Frontal cortex (tissue), 4 donors: ENCODE results near the gene NUP210. TPM values are rescaled to one million over a fixed set of nuclear protein-coding genes. Genes with fewer than 3 reads are reported as not detected.
"Not testable (repeated sequence)": the region's sequence is repeated elsewhere in the genome, so short reads cannot be mapped to it uniquely, and the experiment has no call there.

ENCODE experiments used
- DNase-seq, 2 donors: peaks; one replicate each; pipeline ENCODE4 v3.0.0; 2012; ENCODE audit warnings: low spot score in 2 of 2
- FAIRE-seq: peaks from 2 replicates; lab custom pipeline; 2012; peaks lifted over from hg19 to GRCh38; lab: Jason Lieb, UNC
- total RNA-seq: library from RNA; depleted of rRNA; stranded (reverse); fragments of >200 nt; gene quantifications from one replicate; pipeline ENCODE4 v1.2.3, GENCODE V29; 2014
- donor health status: control.
- donor health status: control.
- donor health status: control.

NUP210 gene
- total RNA-seq, 1 donor from 2014 or later = 6.5 TPM

DNA sequence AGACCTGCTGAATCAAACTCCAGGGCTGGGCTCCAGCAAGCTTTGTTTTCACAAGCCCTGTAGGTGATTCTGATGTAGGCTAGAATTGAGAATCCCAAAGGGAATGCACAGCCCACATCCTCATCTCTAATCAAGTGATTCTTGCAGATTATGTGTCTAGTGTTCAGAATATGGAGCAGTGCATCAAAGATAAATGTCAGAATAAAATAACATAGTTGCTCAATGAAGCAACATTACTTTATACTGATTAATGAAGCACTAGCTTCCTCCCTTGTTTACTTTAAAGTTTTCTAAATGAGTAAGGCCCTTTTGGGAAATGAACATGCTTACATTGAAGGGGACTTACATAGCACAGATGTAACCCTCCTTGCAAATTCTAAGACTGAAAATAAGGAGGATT lies 39.2 kb downstream of the NUP210 start:
- DNase-seq = no peak

DNA sequence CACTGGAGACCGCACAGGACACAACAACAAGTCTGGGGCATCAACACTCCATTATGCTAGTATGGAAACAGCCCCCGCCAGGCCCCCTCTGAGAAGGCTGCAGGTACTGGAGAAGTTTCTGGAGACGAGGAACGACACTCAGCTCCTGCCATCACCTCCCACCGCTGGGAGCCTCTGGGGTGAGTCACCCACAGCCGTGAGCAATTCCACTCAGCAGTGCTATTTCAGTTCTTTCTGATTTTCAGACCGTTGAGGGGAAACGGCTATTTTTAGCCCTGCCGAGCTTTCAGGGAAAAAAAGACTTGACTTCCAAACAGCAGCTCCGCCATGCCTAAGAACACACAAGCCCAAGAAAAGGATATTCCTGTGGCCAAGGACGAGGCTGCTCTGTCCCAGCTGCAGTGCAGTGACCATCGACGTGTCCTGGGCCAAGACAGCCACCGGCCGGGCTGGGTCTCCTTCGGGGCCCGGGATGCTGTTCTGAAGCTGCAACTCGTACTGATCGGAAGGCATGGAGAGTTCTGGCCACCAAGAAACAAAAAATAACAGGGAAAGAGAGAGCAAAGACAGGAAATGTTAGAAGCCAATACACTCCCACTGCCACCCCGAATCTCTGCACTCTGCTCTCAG lies 40.8 kb downstream of the NUP210 start:
- peak in 1 of 2 donors; percentile 69 for DNase-seq
- FAIRE-seq = no peak

More for the DNA sequence above, 39.2 kb downstream of the NUP210 start:
- FAIRE-seq = no peak

DNA sequence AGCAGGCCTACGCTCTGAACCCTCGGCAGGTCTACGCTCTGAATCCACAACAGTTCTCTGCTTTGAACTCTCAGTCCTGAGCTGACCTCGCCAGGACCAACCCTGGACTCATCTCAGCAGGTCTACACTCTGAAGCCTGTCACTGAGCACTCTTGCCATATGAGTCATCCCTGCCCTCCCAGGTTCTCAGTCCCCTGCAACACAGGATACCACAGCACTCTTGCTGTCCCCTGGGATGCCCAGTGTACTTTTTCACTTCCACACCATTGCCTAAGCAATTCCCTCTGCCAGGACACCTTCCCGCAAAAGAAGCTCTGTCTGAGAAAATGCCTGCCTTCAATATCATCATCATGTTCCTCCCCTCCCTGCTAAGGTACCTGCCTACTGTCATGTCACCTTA lies 42.0 kb downstream of the NUP210 start:
- FAIRE-seq (no peak), DNase-seq (no peak)

DNA sequence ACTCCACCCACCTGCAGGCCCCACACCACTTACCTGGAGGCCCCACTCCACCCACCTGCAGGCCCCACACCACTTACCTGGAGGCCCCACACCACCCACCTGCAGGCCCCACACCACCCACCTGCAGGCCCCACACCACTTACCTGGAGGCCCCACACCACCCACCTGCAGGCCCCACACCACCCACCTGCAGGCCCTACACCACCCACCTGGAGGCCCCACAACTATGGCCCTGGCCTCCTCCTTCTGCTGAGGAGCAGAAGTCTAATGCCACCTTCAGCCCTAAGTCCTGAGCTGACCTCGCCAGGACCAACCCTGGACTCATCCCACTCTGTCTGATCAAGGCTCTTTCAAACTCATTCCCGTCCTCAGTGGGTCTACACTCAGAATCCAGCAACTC lies 42.4 kb downstream of the NUP210 start:
- not testable (repeated sequence) for FAIRE-seq, DNase-seq

DNA sequence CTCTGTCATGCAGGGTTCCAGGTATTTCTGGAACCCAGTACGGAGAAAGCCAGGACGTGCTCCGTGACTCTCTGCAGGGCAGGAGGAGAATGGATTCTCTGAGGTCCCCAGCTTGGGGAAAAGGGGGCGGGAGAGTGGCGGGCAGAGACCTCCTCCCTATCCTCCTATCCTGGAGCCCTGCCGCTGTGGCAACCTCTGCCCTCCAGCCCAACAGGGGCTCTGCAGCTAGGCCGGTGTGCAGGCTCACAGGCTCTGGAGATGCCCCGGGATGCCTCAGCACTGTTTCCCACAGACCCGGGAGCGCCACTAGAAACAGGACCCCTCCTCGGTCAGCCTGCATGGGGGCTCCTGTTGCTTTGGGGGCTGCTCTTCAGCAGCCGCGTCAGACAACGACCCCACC lies 43.1 kb downstream of the NUP210 start:
- DNase-seq (no peak), FAIRE-seq (no peak)

DNA sequence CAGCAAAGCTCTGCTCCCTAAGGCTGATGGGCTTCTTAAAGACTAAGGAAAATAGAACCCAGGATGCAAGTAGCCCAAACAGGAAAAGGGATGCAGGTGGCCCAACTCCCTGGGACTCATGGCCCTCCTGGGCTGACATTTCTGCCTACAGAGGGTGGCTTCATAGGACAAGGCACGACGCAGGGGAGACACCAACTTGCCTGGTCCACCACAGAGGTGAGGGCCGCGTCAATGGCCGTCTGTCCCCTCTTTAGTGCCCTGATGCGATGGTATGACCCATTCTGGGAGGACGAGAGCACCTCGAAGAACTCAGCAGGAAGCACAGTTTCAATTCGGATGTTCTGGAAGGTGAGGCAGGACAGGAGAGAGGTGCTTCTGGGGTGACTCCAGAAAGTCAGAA lies 44.0 kb downstream of the NUP210 start:
- FAIRE-seq = no peak
- DNase-seq = no peak

DNA sequence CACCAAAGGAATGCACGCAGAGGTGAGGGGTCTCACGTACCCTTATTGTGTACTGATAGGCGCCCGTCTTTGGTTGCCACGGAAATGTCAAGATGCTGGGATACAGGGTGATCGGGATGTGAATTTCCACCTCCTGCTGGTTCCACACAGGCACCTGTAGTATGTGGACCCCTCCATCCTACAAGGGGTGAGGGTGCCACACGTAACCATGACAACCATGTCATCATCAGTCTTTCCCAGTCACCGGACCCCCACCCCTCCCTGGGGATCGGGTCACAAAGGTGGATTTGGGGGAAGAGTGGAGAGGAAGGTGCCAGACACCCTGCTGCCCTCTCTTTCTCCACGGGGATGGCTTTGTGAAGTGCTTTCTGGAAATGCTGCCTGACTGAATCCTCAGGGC lies 44.7 kb downstream of the NUP210 start:
- DNase-seq (no peak), FAIRE-seq (no peak)

DNA sequence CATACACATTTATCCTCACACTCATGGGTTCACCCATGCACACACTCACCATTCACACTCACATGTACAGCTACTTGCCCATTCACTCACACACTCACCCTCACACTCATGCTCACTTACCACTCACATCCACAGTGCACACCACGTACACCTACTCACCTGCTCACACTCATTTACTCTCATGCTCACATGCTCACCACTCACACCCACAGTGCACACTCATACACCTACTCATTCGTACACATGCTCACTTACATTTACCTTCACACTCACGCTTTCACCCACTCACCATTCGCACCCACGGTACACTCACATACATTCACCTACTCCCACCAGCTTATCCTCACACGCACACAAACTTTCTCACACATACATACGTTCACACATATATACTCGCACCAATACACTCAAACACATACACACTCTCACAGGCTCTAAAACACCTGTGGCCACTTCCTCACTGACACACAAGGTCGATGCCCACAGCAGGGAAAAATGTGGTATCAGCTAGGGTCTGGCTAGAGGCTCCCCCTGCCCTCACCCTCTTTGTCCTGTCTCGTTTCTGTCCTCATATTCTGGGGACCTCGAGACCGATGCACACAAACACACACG lies 46.0 kb downstream of the NUP210 start:
- DNase-seq (no peak), FAIRE-seq (no peak)

DNA sequence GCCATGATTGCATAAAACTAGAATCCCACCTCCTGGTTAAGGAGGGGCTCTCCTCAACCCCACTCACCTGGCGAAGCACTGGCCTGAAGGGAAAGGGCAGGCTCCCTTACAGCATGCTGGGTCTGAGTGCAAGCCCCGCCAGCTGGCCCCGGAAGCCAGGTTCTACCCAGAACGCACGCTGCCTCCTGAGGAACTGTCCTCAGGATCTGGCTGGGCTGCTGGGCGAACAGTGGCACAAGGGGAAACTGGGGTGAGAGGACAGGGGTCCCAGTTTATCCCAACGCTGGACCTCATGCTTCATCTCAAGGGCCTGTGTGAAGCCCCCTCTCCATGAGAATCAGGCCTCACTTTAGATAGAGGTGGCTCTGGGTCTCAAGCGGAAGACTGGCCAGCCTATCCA lies 47.5 kb downstream of the NUP210 start:
- no peak for DNase-seq

DNA sequence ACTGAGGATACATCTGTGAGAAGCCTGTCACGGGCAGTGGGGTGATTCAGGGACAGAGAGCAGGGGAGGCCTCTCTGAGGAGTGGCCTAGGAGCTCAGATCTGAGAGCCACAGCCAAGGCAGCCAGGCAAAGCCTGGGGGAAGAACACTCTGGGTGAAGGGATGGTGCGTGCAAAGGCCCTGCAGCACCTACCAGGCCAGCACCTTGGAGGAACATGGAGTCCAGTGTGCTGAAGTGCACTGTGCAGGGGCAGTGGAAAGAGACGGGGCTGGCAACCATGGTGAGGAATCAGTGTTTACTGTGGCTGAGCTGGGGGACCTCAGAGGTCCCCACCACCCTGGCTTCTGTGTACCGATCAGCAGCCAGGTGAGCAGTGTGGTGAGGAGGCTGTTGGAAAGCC lies 48.0 kb downstream of the NUP210 start:
- FAIRE-seq (no peak), DNase-seq (no peak)

More for the DNA sequence above, 47.5 kb downstream of the NUP210 start:
- FAIRE-seq = no peak

DNA sequence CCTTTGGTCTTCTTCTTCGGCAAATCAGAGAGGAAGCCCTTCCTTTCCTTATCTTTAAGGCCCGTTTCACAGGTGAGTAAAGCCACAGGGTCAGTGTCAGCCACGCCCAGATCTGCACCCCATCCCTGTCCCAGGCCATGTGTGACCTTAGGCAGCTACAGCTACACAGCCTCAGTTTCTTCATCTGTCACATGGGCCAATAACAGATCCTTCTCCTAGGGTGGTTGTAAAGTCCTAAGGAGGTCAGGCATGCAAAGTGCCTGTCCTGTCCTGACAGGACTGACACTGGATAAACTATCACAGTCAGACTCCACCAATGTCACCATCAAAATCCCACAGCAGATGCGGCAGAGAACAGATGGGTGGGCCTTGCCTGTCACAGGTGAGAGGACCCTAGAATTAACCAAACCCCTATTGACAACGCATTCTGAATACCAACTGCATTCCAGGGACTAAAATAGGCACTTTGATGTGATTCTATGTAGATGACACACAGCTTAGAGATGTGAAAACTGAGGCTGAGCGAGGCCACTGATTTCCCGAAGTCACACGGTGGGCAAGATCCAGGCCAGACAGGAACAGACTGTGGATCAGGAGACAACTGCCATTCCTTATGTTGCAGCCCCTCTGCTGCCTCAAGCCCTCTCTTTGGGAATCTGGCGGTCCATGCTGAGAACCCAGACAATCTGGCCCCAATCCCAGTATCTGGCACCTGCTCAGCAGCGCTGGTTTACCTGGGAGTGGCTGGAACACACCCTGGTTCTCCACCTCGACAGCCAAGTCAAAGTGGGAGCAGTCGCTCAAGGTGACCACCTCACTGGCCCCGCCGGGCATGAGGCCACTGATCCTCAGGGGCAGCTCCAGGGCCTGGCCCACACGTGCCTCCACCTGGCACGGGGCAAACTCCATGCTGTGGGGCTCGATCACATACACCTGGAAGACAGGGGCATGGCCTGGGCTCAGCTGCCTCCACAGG lies 48.7 kb downstream of the NUP210 start:
- DNase-seq = no peak
- no peak for FAIRE-seq

DNA sequence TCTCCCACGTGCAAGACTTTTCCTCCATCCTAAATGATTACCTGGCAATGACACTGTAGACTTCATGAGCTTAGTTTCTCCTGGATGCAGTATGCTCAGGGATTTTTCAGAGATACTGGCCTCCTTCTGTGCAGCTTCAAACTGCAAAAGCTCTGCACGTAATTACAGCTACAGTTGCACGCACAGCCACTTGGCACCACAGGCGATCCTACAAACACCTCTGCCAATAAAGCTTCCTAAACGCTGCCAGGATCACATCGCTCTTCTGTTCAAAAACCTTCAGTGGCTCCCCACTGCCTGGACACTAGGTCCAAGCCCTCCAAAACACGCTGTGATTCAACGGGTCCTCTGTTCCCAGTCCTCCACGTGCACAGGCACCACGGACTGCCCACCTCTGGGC lies 49.5 kb downstream of the NUP210 start:
- DNase-seq (no peak), FAIRE-seq (no peak)

DNA sequence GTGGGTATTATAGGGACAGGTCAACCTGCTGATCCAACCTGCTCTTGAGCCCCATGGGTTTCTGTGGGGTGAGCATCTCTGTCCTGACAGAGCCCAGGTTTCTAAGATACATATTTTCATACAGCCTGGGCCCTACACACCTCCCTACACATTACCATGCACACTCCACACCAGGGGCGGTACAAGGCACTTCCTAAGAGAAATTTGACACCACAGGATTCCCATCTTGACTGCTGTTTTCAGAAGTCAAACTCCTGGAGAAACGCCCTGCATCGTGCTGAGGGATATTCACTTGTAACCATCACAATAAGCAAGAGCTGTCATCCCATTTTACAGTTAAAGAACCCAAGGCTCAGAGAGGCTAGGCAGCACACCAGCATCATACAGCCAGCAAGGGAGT lies 50.1 kb downstream of the NUP210 start:
- no peak for FAIRE-seq

DNA sequence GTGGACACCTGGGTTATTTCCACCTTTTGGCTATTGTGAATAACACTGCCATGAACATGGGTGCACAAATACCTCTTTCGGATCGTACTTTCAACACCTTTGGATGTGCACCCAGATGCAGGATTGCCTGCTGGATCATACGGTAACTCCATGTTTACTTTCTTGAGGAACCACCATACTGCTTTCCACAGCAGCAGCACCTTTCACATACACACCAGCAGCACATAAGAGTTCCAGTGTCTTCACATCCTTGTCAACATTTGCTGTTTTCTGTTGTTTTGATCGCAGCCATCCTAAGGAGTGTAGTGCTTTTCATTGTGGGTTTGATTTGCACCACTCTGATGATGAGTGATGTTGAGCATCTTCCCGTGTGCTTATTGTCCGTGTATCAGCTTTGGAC lies 51.3 kb downstream of the NUP210 start:
- no peak for FAIRE-seq

More for the DNA sequence above, 50.1 kb downstream of the NUP210 start:
- DNase-seq = no peak

DNA sequence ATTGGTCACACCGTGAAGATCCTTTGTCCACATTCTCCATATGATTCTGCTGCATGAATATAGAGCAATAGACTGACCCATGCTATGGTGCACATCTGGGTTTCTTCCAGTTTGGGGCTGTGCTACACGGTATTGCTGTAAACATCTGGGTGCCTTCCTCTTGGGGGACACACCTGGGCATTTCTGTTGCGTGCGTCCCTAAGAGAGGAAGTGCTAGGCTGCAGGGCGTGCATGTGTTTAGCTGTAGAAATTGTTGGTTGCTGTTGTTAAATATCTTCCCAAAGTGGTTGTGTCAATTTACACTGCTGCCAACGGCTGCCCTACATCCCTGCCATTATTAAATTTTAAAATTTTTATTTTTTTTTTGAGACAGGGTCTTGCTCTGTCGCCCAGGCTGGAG lies 52.4 kb downstream of the NUP210 start:
- FAIRE-seq = no peak
- no peak for DNase-seq

More for the DNA sequence above, 51.3 kb downstream of the NUP210 start:
- no peak for DNase-seq

DNA sequence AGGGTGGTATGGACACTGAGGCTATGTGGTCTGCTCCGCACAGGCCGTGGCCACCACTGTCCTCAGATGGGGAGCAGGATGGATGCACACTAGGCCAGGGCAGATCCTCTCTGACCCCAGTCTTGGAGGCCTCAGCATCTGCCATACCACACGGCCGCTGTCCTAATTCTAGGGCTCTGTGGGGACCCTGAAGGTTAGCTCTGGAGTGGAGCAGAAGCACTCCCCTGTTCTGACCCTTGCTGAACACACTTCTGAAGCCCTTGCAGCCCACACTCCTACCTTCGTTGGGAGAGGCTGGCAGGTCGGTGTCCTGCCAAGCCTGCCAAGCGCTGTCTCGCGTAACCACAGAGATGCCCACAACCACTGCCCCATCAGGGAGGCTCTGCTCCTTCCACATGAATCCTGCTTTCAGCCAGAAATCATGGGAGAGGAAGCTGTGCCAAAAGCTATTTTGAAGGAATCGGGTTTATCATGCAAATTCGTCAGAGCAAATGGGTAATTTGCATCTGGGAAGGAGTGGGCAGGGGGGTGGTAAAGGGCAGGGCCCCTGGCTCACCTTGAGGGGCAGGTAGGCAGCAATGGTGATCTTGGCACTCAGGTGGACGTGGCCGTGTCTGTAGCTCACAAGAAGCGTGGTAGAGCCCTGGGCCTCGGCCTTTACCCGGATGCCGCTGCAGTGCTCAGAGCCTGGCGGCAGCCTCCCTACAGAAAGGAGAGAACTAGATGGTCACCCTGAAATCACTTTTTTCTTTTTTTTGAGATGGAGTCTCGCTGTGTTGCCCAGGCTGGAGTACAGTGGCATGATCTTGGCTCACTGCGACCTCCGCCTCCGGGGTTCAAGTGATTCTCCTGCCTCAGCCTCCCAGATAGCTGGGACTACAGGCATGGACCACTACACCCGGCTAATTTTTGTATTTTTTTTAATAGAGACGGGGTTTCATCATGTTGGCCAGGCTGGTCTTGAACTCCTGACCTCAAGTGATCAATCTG lies 54.4 kb downstream of the NUP210 start:
- FAIRE-seq = no peak
- no peak for DNase-seq

DNA sequence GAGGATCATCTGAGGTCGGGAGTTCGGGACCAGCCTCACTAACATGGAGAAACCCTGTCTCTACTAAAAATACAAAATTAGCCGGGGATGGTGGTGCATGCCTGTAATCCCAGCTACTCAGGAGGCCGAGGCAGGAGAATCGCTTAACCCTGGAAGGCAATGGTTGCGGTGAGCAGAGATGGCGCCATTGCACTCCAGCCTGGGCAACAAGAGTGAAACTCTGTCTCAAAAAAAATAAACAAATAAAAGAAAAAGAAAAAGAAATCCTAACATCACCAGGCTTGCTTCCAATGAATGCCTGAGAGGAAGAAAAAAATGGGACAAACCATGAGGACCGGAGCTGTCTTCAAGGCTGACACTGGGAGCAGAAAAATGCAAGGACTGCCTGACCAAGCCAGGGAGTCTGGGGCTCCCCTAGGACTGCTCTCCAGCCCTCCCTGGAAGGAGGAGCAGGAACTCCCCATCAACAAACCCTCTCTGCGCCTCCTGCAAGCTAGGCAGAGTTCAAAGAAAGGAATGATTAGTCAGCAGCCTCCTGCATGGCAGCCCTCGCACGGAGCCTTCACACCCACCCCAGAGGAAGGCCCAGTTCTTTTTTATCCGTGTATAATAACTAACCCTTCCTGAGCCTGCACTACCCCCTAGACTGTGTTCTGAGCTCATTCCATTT lies 55.4 kb downstream of the NUP210 start:
- DNase-seq (no peak), FAIRE-seq (no peak)

DNA sequence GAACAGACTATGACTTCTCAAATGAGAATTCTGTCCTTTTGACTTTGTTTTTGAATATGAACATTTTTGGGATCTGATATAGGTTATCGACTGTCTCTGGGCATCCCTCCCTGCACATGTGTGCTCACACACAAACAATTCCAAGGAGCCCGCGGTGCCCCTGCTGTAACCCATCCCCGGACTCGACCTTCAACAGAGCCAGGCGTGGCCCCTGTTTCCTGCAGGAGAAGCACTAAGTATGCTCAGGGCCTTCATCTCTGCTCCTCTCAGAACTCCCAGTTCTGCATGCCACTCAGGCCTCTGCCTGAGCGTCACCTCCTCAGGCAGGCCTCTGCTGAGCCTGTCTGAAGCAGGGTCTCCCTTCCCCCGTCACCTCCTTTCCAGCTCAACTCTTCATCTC lies 57.6 kb downstream of the NUP210 start:
- FAIRE-seq = no peak
- no peak for DNase-seq

DNA sequence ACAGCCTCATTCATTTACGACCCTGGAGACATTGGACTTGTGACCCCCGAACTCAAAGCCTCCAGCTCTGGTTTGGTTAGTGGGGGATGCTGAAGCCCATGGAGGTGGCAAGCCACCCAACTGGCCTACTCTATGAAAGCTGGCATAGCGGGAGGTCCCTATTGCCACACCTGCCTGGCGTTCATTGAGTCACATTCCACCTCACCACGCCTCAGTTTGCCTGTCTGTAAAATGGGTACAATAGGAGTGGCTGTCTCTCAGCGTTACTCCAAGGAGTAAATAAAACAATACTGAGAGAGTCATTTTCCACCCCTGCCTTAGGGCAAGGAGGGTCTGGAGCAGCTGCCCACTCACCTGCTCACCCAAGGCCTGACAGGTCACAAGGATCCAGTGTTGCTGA lies 60.2 kb downstream of the NUP210 start:
- no peak for FAIRE-seq
- no peak for DNase-seq
